ENCODE data around the gene ANKRD28.
"Not testable (repeated sequence)": the region's sequence is repeated elsewhere in the genome, so short reads cannot be mapped to it uniquely, and the experiment has no call there.

Gene ANKRD28

DNA sequence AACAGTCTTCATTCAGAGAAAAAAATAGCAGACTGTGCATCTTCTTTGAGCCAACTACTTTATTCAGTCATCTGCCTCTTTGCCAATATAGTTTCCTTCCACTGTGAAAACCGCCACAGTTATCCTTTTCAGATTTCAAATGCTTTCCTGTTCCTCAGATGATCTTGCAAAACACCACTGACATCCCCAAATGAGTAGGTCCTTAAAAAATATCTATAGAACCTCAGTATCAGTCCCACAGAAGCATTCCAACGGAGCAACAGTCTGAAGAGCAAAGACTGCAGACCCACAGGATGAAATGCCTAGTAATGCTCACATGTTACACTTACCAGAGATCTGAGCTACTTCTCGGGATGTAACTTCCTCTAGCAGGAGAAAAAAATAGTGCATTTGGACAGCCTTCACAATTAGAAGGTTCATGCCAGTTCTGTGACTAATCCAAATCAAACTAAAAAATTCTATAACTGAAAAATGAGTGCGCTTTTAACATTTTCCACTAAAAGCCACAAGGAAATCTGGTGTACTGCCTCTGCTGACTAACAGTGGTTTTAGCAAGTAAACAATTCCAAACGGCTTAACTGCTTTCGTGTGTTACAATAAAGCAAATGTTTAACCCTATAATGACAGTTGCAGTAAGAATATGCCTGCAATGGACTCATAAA, at the start of gene ANKRD28:
Gene ANKRD28 (minus strand): TSS at position 338 of the 662 bp plus-strand sequence. CDS start 1,458 bp downstream, outside the sequence.
- peak; percentile 36 for DNase-seq

DNA sequence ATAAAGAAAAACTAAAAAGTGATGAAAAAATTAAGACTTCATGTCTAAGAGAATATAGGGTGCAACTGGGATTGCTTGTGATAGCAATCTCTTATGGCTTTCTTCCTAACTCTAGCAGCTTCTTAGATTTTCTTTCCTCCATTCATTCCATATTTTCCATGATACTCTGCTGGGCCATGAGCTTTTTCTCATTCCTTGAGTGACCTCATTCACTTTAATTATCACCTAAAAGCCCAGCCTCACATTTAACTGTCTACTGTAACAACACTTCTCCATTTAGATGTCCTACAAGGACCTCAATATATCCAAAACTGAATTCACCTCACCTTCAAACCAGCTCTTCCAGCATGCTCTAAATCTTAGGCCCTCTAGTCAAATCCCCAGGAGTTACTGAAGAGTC, 49.5 kb upstream of the ANKRD28 start:
- no peak for DNase-seq

DNA sequence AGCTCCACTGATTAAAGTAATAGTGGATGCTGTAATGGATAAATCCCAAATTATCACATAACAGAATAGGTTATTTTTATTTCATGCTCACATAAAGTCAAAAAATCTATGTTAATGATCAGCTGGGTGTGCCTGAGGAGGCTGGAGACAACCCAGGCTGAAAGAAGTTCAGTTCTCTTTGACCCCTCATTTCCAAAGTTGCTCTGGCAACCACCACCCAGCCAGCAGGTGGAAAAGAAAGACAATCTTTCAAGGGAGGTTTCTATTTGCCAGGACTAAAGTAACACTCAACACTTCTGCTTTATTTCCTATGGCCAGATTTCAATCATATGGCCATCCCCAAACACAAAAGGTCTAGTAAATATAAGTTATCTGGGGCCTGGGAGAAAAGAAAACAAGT, 48.8 kb upstream of the ANKRD28 start:
- no peak for DNase-seq

DNA sequence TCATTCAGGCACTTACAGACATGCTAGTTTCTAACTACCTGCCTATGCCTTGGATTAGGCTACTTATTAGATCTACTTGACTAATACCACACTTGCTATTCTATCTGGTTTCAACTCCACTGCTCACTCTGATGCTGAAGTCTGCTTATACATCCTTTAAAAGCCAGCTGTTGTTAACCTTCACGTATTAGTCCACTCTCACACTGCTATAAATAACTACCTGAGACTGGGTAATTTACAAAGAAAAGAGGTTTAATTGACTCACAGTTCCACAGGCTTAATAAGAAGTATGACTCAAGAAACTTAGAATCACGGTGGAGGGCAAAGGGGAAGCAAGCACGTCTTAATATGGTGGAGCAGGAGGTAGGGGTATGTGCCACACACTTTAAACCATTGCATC, 47.7 kb upstream of the ANKRD28 start:
- DNase-seq = no peak

DNA sequence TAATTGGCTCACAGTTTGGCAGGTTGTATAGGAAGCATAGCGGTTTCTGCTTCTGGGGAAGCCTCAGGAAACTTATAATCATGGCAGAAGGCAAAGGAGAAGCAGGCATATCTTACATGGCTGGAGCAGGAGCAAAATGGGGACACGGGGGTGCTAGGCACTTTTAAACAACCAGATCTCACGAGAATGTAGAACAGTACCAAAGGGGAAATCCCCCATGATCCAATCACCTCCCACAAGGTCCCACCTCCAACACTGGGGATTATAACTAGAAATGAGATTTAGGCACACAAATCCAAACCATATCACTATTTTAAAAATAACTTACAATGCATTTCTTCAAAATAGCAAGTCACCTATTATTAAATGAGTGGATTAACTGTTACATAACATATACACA, 47.1 kb upstream of the ANKRD28 start:
- no peak for DNase-seq

DNA sequence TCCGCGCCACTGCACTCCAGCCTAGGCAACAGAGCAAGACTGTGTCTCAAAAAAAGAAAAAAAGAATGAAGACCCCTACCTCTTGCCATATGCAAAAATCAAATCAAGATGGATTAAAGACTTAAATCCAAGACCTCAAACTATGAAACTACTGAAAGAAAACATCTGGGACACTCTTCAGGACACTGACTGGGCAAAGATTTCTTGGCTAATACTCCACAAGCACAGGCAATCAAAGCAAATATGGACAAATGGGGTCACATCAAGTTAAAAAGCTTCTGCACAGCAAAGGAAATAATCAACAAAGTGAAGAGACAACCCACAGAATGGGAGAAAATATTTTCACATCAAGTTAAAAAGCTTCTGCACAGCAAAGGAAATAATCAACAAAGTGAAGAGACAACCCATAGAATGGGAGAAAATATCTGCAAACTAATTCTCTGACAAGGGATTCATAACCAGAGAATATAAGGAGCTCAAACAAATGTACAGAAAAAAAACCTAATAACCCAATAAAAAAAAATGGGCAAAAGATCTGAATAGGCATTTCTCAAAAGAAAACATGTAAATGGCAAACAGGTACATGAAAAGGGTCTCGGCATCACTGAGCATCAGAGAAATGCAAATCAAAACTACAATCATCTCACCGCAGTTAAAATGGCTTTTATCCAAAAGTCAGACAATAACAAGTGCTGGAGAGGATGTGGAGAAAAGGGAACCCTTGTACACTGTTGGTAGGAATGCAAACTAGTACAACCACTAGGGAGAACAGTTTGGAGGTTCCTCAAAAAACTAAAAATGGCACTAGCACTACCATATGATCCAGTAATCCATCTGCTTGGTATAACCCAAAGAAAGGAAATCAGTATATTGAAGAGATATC, 43.6 kb upstream of the ANKRD28 start:
- DNase-seq = not testable (repeated sequence)

DNA sequence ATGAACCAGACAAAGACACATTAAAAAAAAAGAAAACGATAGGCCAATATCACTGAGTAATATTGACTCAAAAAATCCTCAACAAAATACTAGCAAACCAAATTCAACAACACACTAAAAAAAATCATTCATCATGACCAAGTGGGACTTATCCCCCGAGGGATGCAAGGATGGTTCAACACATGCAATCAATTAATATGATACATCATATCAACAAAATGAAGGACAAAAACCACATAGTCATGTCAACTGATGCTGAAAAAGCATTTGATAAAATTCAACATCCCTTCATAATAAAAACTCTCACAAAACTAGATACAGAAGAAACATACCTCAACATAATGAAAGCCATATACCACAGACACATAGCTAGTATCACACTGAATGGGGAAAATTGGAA, 41.8 kb upstream of the ANKRD28 start:
- no peak for DNase-seq

DNA sequence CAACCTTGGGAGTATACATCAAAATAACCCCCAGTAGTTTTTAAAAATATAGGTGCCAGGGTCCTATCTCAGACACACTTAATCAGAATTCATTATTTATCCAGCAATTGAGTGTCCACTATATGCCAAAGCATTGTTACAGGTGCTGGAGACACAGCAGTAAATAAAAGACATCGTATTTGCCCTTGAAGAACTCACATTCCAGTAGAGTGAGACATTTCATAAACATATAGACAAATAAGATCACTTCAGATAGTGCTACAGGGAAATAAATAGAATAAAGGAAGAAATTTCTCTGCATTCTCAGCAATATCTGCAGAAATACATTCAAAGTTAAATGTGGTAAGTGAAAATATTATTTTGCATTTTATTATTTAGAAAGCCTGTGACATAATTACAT, 34.1 kb upstream of the ANKRD28 start:
- no peak for DNase-seq

DNA sequence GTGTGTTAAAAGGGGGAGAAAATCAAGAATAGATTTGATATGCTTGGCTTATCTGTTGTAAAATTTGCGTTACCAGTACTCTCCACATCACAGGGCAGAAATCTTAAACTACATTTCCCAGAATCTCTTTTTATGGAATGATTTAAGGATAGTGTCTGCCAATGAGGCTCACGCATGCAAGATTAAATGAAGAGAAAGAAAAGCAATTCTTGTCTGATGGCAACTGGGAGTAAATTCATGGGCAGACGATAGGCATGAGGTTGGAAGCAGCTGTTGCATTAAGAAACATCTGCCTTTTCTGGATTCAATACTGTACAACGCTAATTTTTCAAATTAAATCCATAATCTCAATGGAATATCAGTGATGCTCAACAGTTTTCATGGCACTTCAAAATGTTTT, 27.2 kb upstream of the ANKRD28 start:
- no peak for DNase-seq

DNA sequence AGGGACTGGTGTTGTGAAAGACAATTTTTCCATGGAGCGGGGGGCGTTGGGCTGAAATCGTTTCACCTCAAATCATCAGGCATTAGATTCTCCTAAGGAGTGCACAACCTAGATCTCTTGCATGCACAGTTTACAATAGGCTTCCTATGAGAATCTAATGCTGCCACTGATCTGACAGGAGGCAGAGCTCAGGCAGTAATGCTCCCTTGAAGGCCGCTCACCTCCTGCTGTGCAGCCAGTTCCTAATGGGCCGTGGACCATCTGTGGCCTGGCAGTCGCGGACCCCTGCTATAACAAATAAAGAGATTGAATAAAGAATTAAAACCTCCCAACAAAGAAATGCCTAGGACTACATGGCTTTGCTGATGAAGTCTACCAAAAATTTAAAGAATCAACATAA, 25.3 kb upstream of the ANKRD28 start:
- no peak for DNase-seq

DNA sequence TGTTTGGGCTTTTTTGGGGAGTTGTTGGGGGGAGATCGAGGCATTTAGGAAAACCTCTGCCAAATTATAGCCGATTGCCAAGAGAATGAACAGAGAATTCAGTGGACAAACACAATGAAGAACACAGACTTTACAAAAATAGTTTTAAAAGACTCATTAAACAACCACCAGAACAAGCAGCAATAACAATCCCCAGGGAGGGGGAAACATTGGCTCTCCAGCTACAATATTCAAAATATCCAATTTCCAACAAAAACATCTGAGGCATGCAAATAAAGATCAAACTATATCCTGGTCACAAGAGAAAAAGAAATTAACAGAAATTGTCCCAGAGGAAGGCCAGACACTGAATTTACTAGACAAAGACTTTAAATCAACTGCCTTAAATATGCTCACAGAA, 24.5 kb upstream of the ANKRD28 start:
- no peak for DNase-seq

DNA sequence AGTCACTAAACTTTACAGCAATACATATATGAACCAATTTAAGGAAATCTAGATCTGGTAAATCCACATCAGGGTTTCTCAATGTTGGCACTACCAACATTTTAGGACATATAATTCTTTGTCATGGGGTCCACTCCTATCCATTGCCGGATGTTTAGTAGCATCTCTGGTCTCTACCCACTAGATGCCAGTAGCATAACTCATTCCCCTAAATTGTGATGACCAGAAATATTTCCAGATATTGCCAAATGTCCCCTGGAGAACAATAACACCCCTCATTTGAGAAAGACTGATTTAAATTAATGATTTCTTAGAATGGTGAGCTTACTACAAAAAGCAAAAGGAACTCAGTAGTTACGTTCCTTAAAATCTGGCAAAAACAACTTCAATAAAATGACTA, 23.1 kb upstream of the ANKRD28 start:
- no peak for DNase-seq

DNA sequence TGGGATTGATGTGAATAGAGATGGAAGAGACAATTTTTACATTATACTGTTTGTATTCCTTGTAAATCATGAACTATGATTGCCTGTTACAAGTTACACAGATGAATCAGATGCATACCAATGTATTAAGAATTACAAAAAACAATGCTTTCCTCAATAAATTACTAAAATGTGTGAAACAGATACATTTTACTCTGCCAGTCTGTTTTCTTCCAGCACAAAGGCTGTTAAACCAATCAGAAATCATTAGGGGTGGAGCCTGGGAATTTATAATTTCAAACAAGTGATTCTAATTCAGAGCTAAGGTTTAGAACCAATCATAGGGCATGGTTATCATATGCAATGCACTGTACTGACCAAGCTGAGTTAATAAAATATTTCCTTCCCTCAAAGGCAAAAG, 21.8 kb upstream of the ANKRD28 start:
- DNase-seq = no peak

DNA sequence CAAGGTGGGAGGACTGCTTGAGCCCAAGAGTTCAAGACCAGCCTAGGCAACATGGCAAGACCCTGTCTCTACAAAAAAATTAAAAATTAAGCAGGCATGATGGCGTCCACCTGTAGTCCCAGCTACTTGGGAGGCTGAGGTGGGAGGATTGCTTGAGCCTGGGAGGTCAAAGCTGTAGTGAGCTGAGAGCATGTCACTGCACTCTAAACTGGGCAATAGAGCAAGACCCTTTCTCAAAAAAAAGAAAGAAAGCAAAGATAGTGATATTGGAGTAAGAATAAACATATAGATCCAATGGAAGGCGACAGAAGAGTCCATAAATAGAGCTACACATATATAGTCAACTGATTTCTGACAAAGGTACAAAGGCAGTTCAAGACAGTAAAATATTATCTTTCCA, 21.3 kb upstream of the ANKRD28 start:
- no peak for DNase-seq

DNA sequence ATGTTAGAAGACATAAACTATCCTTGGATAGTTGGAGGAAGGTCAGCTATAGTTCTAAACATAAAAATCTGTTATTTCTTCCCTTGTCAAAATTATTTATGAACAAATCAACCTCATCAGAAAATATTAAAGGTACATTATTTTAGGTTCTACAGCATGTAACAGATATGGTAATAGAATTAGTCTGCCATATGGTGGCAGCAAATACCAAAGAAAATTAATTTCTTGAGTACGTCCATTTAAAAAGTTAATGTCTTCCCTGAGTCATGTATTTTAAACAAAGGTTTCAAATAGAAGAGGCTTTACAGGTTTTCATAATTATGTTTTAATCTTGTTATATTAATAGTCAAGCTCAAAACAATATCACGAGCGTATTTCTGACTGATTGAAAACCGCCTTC, 17.9 kb upstream of the ANKRD28 start:
- no peak for DNase-seq

DNA sequence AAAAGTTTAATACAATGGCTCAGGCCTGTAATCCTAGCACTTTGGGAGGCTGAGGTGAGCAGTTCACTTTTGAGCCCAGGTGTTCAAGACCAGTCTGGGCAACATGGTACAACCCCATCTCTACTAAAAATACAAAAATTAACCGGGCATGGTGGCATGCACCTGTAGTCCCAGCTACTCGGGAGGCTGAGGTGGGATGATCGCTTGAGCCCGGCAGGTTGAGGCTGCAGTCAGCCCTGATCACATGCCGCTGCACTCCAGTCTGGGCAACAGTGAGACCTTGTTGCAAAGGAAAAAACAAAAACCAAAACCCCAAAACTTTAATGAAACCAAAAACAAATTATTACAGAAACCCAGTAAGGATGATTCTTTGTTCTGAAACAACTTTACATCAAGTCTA, 15.3 kb upstream of the ANKRD28 start:
- DNase-seq = not testable (repeated sequence)

DNA sequence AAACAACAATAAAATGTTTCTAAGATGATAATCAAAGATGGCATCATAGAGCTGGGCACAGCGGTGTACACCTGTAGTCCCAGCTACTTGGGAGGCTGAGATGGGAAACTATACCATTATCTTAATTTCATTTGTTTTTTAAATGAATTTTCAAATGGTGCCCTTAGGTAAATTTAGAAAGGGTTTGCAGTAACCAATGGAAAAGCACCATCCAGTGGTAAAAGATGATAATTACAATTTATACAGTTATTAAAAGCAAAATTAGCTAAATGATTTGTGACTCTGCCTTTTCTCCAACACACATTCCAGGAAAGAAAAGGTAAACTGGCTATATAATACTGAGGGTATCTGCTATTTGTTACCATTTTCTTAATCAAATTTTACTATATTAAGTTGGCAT, 14.4 kb upstream of the ANKRD28 start:
- no peak for DNase-seq

DNA sequence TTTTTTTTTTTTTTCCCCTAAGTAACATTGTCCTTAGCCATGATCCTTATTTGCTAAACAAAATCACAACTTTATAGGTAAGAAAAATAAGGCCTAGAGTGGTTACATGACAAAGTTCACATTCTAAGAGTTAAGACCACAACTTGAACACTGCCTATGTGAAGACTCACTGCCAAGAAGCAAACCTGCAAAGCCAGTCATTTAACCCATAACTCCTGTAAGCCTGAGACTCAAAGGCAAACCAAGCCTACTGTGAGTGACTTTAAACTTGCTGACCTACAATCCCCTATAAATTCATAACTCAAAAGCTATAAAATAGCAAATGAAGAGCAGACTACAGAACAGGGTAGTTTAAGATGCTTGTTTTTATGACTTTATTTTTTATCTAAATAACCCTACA, 12.9 kb upstream of the ANKRD28 start:
- DNase-seq = no peak

DNA sequence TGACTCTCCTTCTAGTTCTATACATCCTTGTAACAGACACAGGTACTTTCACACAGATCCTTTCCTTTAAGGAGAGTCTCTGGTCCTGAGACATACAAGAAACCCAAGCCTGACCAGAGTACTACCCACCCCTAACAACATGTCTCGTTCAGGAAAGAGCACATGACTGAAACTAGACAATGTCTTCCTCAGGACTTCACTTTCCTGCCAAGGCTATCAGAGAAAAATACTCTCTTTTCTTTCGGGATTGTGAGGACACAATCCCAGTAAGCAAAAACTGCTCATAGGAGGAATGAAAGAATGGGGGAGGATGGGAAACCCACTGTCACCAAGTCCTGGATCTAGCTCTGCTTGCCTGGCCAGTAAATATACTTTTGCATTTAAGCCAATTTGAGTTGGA, 11.5 kb upstream of the ANKRD28 start:
- DNase-seq = no peak

DNA sequence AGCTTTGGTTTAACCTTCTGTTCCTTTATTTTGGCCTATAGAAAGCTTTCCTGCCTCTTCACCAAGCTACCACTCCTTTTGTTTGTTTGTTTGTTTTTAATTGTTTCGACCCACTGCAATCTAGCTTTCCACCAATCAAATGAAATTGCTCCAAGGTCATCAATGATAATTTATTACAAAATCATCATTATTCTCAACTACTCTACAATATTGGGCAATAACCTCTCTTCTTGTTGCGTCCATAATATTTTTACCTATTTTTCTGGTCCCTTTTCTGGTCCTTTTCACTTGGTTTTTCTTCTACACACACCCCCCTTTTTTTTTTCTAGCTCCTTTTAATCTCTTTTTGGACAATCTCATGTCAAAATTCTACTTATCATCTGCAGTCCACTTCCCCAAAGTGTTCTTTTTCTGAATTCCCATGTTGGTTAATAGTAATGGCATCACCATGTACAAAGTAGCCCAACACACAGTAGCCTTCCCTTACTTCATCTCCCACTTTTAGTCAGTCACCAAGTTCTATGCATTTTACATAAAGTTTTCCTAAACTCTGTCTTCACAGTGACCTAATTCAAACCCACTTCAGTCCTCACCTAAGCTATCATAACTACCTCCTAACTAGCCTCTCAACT, 11.0 kb upstream of the ANKRD28 start:
- DNase-seq = no peak

DNA sequence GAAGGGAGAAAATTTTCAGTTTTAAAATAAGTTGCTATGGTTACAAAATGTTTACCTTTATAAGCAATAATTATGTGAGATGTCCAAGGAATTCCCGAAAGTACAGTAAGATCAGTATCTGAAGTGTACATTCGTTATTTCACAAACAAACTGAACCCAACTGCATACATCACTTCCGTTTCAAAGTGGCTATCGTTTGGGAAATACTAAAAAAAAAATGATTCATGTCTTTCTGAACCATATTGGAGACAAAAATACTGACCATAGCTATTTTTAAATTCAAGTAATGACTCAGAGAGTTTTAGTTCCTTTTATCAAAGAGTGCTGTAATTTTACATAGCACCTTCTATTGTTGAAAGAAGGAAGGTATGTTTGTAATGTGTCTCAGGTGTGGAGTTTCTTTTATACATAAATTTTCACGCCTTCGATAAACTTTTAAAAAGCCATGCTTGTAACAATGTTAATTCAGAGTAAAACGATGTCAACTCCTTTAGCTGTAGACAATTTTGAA, 8.0 kb upstream of the ANKRD28 start:
- no peak for DNase-seq

DNA sequence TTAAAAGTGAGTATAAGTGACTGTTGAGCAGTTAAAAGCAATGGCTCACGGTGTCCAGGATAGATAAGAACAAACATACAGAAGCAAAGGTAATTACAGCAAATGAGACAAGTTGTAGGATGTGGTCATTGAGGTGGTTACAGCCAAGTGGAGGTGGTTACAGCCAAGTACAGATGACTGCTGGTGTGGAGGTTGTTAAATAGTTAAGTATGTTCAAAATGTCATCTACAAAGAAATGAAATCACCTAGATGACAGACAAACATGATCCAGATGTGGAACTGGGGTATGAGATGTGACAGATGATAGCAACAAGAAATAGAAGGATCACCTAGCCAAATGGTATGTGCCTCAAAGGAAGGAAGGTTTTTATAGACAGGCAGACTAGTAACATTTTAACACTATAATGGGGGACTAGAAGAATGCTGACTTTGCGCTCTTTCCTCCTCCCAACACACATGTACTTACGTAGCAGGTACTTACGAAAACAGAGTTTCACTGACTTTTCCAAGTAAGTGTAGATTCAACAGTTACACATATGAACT, 6.8 kb upstream of the ANKRD28 start:
- DNase-seq = no peak

DNA sequence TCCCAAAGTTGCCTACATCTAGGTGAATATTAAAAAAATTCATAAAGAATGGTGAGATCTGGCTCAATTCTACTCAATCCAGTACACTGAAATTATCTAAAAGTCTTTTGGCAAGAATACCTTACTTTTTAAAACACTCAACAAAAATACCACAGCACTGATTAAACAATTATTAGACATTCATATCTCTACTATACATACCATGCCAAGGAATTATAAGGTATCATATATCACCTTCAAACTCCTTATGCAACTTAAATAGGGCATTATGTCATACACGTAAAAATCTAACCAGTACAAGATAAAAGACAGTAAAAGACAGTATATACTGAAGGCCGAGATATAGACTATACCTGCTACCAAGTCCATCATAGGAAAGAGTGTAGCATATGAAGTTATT, 6.1 kb upstream of the ANKRD28 start:
- no peak for DNase-seq

DNA sequence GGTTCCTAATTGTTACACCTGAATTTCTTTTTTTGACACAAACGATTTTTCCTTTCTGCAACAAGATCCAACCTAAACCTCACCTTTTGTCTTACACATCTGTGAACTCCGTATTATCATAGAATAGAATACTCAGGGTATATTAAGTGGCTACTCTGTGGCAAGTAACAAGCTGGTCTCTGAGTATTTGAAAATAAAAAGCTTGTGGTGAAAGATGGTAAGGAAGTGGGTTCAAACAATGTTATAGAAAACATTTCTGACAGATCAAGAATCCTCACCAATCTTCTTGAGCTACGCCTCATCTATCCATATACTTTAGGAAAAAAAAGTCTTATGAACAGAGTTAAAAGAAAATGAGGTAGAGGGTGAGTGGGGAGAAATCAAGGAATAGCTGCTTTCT, 3.5 kb upstream of the ANKRD28 start:
- DNase-seq = no peak

All from CD4-positive, alpha-beta T cell treated with Interleukin-15 for 1 hour (primary cell).